IPS DF 6.9 (cell line): ENCODE measurements around the gene GPR62.
"Not testable (repeated sequence)": the region's sequence is repeated elsewhere in the genome, so short reads cannot be mapped to it uniquely, and the experiment has no call there.

Source experiments
- DNase-seq: peaks from one replicate; pipeline ENCODE4 v3.0.0-alpha.2; 2013; ENCODE audit warnings: low read depth, low spot score
- H3K27ac ChIP-seq: one replicate; pipeline ENCODE4 v1.5.1; 2013; ENCODE audit warnings: low read length, control low read depth
- H3K27me3 ChIP-seq: 2 replicates; pipeline ENCODE4 v1.6.1; 2013; ENCODE audit warnings: mild to moderate bottlenecking, low read length; ENCODE audit not compliant: control insufficient read depth, insufficient read depth
- H3K36me3 ChIP-seq: 2 replicates; pipeline ENCODE4 v1.6.1; 2013; ENCODE audit warnings: low read length; ENCODE audit not compliant: control insufficient read depth, insufficient read depth
- H3K4me1 ChIP-seq: 2 replicates; pipeline ENCODE4 v1.6.1; 2013; ENCODE audit warnings: low read length; ENCODE audit not compliant: control insufficient read depth, insufficient read depth
- H3K4me3 ChIP-seq: 2 replicates; pipeline ENCODE4 v1.5.1; 2013; ENCODE audit warnings: mild to moderate bottlenecking, low read length
- H3K9me3 ChIP-seq: 2 replicates; pipeline ENCODE4 v1.6.1; 2013; ENCODE audit warnings: low read length, inconsistent platforms; ENCODE audit not compliant: control insufficient read depth, insufficient read depth
- WGBS: extraction: QIAGEN DNeasy Blood & Tissue Kit; methylation state at CpG from one replicate; pipeline ENCODE4 v1.1.7; 2013; ENCODE audit warnings: mixed read lengths, missing lambda C conversion rate; ENCODE audit not compliant: insufficient read length, insufficient coverage; 5-methylcytosine and 5-hydroxymethylcytosine counted together

Gene GPR62

DNA sequence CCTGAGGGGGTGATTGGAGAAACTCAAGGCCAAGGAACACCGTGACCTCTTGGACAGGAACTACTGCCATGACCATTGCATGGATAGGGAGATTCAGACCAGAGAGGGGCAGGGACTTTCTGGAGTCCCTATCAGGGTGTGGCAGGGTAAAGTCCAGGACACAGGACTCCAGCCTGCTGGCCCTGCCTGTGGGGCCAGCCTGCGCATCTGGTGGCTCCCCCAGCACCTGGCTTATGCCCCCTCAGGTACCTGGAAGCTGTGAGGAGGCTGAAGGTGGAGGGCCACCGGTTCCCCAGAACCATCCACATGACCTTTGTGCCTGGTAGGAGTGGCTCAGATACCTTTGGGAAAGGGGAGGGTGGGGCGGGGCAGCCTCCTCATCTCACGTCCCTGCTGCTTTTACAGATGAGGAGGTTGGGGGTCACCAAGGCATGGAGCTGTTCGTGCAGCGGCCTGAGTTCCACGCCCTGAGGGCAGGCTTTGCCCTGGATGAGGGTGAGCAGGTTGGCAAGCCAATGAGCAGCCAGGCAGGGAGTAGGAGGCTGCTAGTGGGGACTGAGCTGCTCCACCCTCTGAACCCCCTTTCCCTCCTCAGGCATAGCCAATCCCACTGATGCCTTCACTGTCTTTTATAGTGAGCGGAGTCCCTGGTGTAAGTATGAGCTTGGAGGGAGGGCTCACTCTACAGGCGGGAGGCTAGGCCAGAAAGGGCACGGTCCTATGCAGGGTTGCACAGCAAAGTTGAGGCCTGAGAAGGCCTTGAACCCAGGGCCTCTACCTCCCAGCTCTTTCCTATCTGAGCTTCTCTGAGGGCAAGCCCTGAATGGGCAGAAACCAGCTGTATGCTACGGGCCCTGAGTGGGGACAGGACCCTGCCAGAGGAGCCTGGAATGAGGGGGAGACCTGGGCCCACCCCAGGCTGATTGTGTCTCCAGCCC lies 31.1 kb downstream of the GPR62 start:
- no CpG with 5 or more reads among the region's 12 CpGs for WGBS

DNA sequence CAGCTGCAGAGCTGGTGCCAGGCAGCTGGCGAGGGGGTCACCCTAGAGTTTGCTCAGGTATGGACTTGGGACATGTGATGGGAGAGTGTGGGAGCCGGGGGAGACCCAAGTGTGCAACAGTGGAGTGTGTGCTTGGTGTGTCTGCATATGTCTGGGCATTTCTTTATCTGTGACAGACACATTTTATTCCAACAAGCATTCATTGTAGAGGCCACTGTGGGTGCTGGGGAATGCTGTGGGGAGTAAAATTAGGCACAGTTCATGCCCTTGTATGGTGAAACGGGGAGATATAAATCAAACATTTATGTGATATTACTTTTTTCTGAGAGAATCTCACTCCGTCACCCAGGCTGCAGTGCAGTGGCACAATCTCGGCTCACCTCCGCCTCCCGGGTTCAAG lies 32.4 kb downstream of the GPR62 start:
- no CpG with 5 or more reads among the region's 7 CpGs for WGBS
- H3K27ac ChIP-seq = no peak overlapping the region

More for the DNA sequence above, 31.1 kb downstream of the GPR62 start:
- H3K27ac ChIP-seq = no peak overlapping the region
- H3K4me3 ChIP-seq = no peak overlapping the region
- no peaks in the 10 kb centered on the region; the same call in 1 of the 2 replicates for H3K36me3 ChIP-seq
- no peaks in the 10 kb centered on the region for H3K27me3 ChIP-seq
- peaks cover 6% of the 10 kb centered on the region for H3K4me1 ChIP-seq
- DNase-seq = no peak
- no peaks in the 10 kb centered on the region for H3K9me3 ChIP-seq

DNA sequence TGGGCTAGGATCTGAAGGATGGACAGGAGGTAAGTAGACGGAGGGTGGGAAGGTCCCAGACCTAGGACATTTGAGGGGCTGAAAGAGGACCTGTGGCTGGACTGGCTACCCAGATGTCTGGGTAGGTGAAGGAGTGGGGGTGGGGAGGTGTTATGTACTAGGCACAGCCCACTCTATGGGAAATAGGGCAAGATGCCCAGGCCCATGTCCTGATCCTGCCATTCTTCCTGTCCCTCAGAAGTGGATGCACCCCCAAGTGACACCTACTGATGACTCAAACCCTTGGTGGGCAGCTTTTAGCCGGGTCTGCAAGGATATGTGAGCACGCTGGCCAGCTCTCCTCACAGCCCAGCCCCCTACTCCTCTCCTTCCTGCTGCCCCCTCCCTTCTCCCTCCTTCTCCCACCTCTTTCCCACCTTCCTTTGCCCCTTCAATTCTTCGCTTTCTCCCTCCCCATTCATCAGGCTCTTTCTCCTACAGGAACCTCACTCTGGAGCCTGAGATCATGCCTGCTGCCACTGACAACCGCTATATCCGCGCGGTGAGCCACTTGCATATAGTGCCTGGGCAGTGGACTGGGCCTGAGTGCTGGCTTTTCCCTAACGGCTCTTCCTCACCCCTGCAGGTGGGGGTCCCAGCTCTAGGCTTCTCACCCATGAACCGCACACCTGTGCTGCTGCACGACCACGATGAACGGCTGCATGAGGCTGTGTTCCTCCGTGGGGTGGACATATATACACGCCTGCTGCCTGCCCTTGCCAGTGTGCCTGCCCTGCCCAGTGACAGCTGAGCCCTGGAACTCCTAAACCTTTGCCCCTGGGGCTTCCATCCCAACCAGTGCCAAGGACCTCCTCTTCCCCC lies 33.3 kb downstream of the GPR62 start:
- Histone ChIP-seq H3K36me3 (peaks cover 13% of the 10 kb centered on the region), H3K27me3 (no peaks in the 10 kb centered on the region), H3K9me3 (no peaks in the 10 kb centered on the region), H3K27ac (no peak overlapping the region), H3K4me3 (no peak overlapping the region), H3K4me1 (peaks cover 4% of the 10 kb centered on the region)
- WGBS = 100% methylated on average over 1 of the region's 15 CpGs
- no peak for DNase-seq

More for the DNA sequence above, 32.4 kb downstream of the GPR62 start:
- DNase-seq = no peak
- H3K27me3 ChIP-seq = no peaks in the 10 kb centered on the region
- H3K36me3 ChIP-seq = peaks cover 7% of the 10 kb centered on the region
- H3K9me3 ChIP-seq = no peaks in the 10 kb centered on the region
- peaks cover 6% of the 10 kb centered on the region for H3K4me1 ChIP-seq
- no peak overlapping the region for H3K4me3 ChIP-seq

DNA sequence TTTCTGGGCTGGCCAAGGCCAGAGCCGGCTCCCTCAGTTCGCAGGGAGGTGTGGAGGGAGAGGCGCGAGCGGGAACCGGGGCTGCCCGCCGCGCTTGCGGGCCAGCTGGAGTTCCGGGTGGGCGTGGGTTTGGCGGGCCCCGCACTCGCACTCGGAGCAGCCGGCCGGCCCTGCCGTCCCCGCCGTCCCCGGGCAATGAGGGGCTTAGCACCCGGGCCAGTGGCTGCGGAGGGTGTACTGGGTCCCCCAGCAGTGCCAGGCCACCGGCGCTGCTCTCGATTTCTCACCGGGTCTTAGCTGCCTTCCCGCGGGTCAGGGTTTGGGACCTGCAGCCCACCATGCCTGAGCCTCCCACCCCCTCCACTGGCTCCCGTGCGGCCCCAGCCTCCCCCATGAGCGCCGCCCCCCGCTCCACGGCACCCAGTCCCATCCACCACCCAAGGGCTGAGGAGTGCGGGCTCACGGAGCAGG lies 35.4 kb downstream of the GPR62 start:
- DNase-seq = not testable (repeated sequence)

DNA sequence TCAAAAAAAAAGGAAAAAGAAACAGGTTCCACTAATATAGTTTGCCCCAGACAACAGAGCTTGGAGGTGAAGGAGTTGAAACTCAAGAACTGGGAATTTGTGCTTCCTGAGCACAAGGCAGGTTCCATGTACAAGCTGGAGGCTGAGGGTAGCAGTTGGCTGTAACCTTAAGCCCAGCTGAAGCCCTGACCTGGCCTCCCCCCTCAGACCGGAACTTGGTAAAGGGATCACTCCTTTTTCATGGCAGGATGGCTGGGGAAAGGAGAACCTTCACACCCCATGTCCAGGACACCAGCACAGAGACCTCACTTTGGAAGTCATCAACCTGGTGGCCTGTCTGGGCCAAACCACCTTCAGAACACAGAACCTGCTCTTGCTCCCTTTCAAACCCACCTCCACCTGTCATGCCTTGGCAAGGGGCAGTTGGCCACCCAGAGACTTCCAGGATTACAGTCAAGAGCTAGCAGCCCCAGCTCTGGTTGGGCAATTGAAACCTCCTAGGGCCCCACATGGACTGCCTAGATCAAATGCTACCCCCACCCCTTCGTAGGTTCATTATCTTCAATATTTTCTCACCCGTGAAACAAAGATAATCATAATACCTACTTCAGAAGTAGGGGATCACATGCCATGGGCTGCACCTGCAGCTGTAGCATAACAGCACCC lies 37.0 kb downstream of the GPR62 start:
- Histone ChIP-seq H3K27me3 (no peaks in the 10 kb centered on the region), H3K4me1 (peaks cover 4% of the 10 kb centered on the region), H3K4me3 (no peak overlapping the region), H3K9me3 (no peaks in the 10 kb centered on the region), H3K36me3 (peaks cover 27% of the 10 kb centered on the region), H3K27ac (no peak overlapping the region)
- no peak for DNase-seq
- no CpG with 5 or more reads among the region's 3 CpGs for WGBS

More for the DNA sequence above, 35.4 kb downstream of the GPR62 start:
- not testable (repeated sequence) for H3K4me1 ChIP-seq, H3K27me3 ChIP-seq, H3K4me3 ChIP-seq, H3K27ac ChIP-seq, H3K9me3 ChIP-seq
- H3K36me3 ChIP-seq = peaks cover 27% of the 10 kb centered on the region
- no CpG with 5 or more reads among the region's 38 CpGs for WGBS

DNA sequence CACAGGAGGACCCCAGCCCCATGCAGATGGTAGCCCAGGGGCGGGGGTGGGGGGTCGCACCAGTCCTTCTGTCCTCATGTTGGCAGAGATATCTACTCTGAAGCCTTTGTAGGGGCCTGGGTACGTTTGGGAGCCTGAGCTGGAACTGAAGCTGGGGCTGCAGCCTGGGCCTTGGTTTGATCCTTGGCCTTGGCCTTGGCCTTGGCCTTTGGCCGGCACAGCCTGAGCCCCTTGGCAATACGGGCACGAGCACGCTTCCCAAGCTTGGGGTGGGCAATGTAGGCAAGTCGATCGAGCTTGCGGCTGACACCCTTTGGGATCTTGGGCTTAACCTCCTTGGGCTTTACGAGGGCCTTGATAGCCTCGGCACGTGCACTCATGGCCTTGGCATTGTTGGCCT lies 38.5 kb downstream of the GPR62 start:
- no CpG with 5 or more reads among the region's 13 CpGs for WGBS
- not testable (repeated sequence) for H3K4me1 ChIP-seq, H3K4me3 ChIP-seq, H3K9me3 ChIP-seq, H3K27ac ChIP-seq, DNase-seq, H3K27me3 ChIP-seq
- H3K36me3 ChIP-seq = peaks cover 27% of the 10 kb centered on the region

DNA sequence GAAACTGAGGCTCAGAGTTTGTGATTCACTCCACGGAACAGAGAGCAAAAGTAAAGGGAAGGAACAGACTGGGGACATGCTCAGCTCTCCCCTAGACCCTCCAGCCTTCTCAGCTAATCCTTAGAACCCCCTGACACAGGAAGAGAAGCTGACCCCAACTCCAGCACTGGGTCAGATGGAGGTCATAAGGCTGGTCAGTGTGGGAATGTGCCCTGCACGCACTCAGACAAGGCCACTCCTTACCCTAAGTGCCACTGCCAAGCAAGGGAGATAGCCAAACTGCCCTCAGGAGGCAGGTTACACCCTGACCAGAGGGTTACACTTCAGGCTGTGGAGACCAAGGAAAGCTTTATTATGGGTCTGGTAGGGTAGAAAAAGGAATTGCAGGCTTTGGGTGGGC lies 39.3 kb downstream of the GPR62 start:
- H3K4me1 ChIP-seq = peaks cover 6% of the 10 kb centered on the region
- H3K27ac ChIP-seq = no peak overlapping the region
- H3K27me3 ChIP-seq = no peaks in the 10 kb centered on the region
- WGBS = no CpG with 5 or more reads among the region's 2 CpGs
- H3K9me3 ChIP-seq = no peaks in the 10 kb centered on the region
- no peak for DNase-seq
- peaks cover 27% of the 10 kb centered on the region for H3K36me3 ChIP-seq
- peak overlapping the region; percentile 4; the same call in 1 of the 2 replicates for H3K4me3 ChIP-seq

DNA sequence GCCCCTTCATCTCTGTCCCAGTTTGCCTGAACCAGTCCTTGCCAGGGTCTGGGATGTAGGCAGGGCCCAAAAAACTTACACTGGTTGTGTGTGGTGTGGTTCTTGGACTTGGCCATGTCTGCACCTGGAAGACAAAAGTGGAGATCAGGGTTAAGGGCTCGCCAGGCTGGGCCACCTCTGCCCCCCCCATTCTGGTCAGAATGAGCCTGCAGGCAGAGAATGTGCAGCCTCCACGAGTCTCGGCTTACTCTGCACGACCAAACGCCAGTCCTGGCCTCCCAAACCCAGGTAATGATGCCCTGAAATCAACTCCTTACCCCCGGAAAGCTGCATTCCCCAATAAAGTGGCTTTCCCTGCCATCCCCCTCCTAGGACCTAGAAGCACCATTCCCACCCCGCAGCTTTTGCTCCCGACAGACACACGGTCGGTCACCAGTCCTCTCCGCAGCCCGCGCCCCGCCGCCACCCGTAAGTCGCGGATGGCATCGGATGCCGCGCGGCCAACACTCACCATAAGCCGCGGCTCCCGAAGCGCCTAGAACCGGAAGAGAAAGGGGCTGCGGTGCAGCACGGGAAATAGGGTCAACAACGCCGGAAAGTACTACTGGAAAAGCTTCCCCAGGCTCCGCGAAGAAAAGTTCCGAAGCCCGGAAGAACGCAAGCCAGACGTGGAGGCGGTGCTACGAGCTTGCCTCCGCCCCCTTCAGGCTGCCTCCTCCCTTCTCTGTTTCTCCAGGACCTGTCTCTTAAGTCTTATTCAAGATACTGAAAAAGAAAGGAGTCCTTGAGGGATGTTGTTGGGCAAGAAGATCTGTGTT lies 40.4 kb downstream of the GPR62 start, which contains the start of gene RPL29:
Gene RPL29, minus strand, starts transcription at position 550 of the 818 bp plus-strand sequence. Its CDS starts 434 bp downstream, at position 116.
- no peaks in the 10 kb centered on the region for H3K9me3 ChIP-seq
- no peaks in the 10 kb centered on the region for H3K27me3 ChIP-seq
- peaks cover 27% of the 10 kb centered on the region for H3K36me3 ChIP-seq
- H3K4me3 ChIP-seq = peak within 1 kb of the TSS; percentile 91
- H3K4me1 ChIP-seq = peaks cover 6% of the 10 kb centered on the region
- no peak within 1 kb of the TSS for H3K27ac ChIP-seq
- peak; percentile 92 for DNase-seq
- no CpG with 5 or more reads among the region's 40 CpGs for WGBS

DNA sequence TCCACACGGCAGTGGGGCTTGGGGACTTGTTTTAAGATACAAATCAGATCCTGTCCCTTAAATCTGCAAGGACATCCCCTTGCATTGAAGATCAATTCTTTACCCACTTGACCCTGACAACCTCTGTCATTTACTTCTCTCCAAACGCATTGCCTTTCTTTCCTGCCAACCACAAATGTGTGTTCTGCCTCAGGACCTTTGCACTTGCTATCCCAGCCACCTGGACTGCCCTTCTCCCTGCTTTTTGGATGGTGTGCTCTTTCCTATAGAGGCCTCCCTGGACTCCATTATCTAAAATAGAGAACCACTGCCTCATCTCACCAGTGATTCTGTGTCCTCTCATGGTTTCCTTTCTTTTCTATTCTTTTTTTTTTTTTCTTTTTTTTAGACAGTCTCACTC lies 42.0 kb downstream of the GPR62 start:
- no CpG with 5 or more reads among the region's 2 CpGs for WGBS
- Histone ChIP-seq H3K27me3 (no peaks in the 10 kb centered on the region), H3K36me3 (peaks cover 24% of the 10 kb centered on the region), H3K27ac (no peak overlapping the region), H3K4me3 (no peak overlapping the region), H3K9me3 (no peaks in the 10 kb centered on the region), H3K4me1 (peaks cover 6% of the 10 kb centered on the region)
- DNase-seq = no peak
